Cardiac muscle cell (in vitro differentiated cells and primary cell): Measurements from ENCODE around the gene SLC9A9. TPM values are rescaled to one million over a fixed set of nuclear protein-coding genes. Genes with fewer than 3 reads are reported as not detected.

Experiments
- DNase-seq, 2 donors: peaks; one replicate each; pipeline versions ENCODE4 v3.0.0 to v3.0.0-alpha.2; 2010 to 2017; ENCODE audit warnings: low read depth in 1 of 2, low spot score in 1 of 2
- H3K27ac ChIP-seq: fragments of 200-600 bp; sonication (generic); 2 replicates; pipeline ENCODE4 v1.5.1; 2016
- H3K27me3 ChIP-seq: fragments of 200-600 bp; sonication (generic); 2 replicates; pipeline ENCODE4 v1.6.0; 2016; ENCODE audit warnings: control low read depth
- H3K36me3 ChIP-seq: fragments of 200-600 bp; sonication (generic); 2 replicates; pipeline ENCODE4 v1.5.1; 2016; ENCODE audit warnings: control low read depth
- H3K4me1 ChIP-seq: fragments of 200-600 bp; sonication (generic); 2 replicates; pipeline ENCODE4 v1.8.1; 2017; ENCODE audit warnings: low read depth, mild to moderate bottlenecking, mixed run types
- H3K4me3 ChIP-seq: fragments of 200-600 bp; sonication (generic); 2 replicates; pipeline ENCODE4 v1.5.1; 2016; ENCODE audit warnings: mild to moderate bottlenecking
- H3K9me3 ChIP-seq: fragments of 200-600 bp; sonication (generic); 2 replicates; pipeline ENCODE4 v1.5.1; 2017; ENCODE audit warnings: low read depth, mild to moderate bottlenecking, control low read depth
- CTCF ChIP-seq: IDR thresholded peaks from 2 replicates; pipeline ENCODE4 v1.5.1; 2012; ENCODE audit warnings: low read depth, mild to moderate bottlenecking, low read length
- polyA plus RNA-seq: library from polyadenylated mRNA; unstranded; fragments of >200 nt; fragmentation: Nextera tagmentation; extraction: Ambion mirVana; gene quantifications from 2 replicates; pipeline ENCODE4 v1.2.1, GENCODE V29; 2016
- total RNA-seq: library from RNA; depleted of rRNA; stranded (reverse); fragments of >200 nt; gene quantifications from 2 replicates; pipeline ENCODE4 v1.2.3, GENCODE V29; 2016

The SLC9A9 gene
- total and polyA plus RNA-seq, 2 experiments from 2014 or later: 0.73 to 1.5 TPM

GRCh38 chr3:143278721-143279120 is 569.5 kb downstream of the SLC9A9 start:
- no peak overlapping the region for H3K4me3 ChIP-seq
- no peaks in the 10 kb centered on the region for H3K9me3 ChIP-seq
- H3K4me1 ChIP-seq: peaks cover 16% of the 10 kb centered on the region
- H3K27ac ChIP-seq: no peak overlapping the region
- no peaks in the 10 kb centered on the region for H3K36me3 ChIP-seq
- TF ChIP-seq CTCF: no peak
- no peak for DNase-seq
- H3K27me3 ChIP-seq: no peaks in the 10 kb centered on the region

DNA sequence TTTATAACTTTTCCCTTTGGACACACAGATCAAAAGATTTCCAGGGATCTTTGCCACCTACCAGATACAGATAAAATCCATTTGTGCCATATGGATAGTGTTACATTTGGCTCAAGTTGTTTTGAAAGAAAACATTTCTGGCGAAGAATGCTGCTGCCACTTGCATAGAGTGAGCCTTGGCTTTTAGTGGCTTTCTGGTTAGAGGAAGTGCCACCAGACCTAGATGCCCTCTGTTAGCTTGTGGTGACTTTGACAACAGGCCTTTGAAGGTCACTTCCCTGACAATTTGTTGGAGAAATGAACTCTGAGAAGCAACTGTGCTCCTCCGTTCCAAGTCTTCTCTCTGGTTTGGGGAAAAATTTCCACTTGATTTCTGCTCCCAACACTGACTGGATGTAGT is 570.7 kb downstream of the SLC9A9 start:
- Histone ChIP-seq H3K27me3 (no peaks in the 10 kb centered on the region), H3K4me1 (peaks cover 7% of the 10 kb centered on the region), H3K27ac (no peak overlapping the region), H3K4me3 (no peak overlapping the region), H3K36me3 (no peaks in the 10 kb centered on the region), H3K9me3 (no peaks in the 10 kb centered on the region)
- no peak for TF ChIP-seq CTCF
- DNase-seq: no peak

- H3K27me3 ChIP-seq: no peaks in the 10 kb centered on the region
- H3K9me3 ChIP-seq: no peaks in the 10 kb centered on the region
- DNase-seq: peak in 1 of 2 donors; percentile 9
- no peak for TF ChIP-seq CTCF
- H3K36me3 ChIP-seq: no peaks in the 10 kb centered on the region
- H3K27ac ChIP-seq: no peak overlapping the region
- H3K4me3 ChIP-seq: no peak overlapping the region
- H3K4me1 ChIP-seq: peaks cover 7% of the 10 kb centered on the region
These were observed 571.7 kb downstream of the SLC9A9 start for GRCh38 chr3:143276592-143276991.

DNA sequence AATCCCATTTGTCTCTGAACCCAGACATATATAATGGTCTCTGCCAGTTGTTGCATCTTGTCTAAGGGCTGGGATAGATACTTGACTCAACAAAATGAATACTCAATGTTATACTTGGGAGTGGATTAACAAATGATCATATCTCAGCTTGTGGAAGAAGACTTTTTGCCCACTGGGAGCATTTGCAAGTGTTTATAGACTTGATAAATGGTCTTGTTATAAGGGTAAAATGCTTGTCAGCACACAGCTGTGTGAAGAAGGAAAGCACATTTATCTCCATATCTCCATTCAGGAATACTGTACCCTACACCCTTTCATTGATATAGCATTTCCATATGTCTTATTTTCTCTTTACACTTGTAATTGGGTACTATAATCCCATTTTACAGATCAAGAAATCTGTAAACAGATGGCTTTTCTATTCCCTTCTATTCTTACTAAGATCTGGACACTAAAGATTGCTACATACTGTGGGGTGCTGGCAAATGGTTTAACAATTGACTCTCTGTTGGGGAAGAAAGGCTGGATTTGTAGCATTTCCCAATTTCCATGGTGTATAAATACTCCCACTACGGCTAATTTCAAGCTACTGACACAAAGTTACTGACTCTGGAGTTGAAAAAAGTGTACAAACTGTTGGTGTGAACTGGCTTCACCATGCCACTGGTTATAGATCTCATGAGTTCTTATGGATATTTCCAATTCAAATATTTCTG is 574.1 kb downstream of the SLC9A9 start:
- Histone ChIP-seq H3K36me3 (no peaks in the 10 kb centered on the region), H3K4me3 (no peak overlapping the region), H3K27ac (no peak overlapping the region), H3K27me3 (no peaks in the 10 kb centered on the region), H3K4me1 (peaks cover 7% of the 10 kb centered on the region), H3K9me3 (no peaks in the 10 kb centered on the region)
- no peak for TF ChIP-seq CTCF
- DNase-seq: no peak

GRCh38 chr3:143271136-143271535 is 577.1 kb downstream of the SLC9A9 start:
- H3K9me3 ChIP-seq: no peaks in the 10 kb centered on the region
- H3K27me3 ChIP-seq: no peaks in the 10 kb centered on the region
- no peak overlapping the region for H3K4me3 ChIP-seq
- TF ChIP-seq CTCF: no peak
- H3K27ac ChIP-seq: no peak overlapping the region
- H3K36me3 ChIP-seq: no peaks in the 10 kb centered on the region
- no peaks in the 10 kb centered on the region for H3K4me1 ChIP-seq
- DNase-seq: no peak
